ENCODE results near the gene TEAD2. TPM values are rescaled to one million over a fixed set of nuclear protein-coding genes. Genes with fewer than 3 reads are reported as not detected.

Gene TEAD2
- total RNA-seq, 4 donors from 2014 or later = 1.2 to 28.1 (median 7.9) TPM

GRCh38 chr19:49396738-49397505 is 34.7 kb upstream of the TEAD2 start:
- H3K27ac ChIP-seq = no peak overlapping the region
- H3K36me3 ChIP-seq = no peaks in the 10 kb centered on the region
- DNase-seq = no peak
- H3K4me3 ChIP-seq = no peak overlapping the region
- H3K4me1 ChIP-seq = no peaks in the 10 kb centered on the region
- TF ChIP-seq CTCF (IDR thresholded peaks at IDR 0.05) = no peak
- no peak for TF ChIP-seq POLR2A (IDR thresholded peaks at IDR 0.05)
- H3K27me3 ChIP-seq = no peaks in the 10 kb centered on the region
- no peaks in the 10 kb centered on the region for H3K9me3 ChIP-seq

GRCh38 chr19:49395581-49396407 is 33.6 kb upstream of the TEAD2 start:
- Histone ChIP-seq H3K36me3 (no peaks in the 10 kb centered on the region), H3K27me3 (no peaks in the 10 kb centered on the region), H3K27ac (no peak overlapping the region), H3K4me3 (no peak overlapping the region), H3K9me3 (no peaks in the 10 kb centered on the region), H3K4me1 (peaks cover 0 to 3% (median under 1%) of the 10 kb centered on the region in 4 donors)
- TF ChIP-seq POLR2A (IDR thresholded peaks at IDR 0.05) = no peak
- DNase-seq = no peak

GRCh38 chr19:49393881-49394280 is 31.7 kb upstream of the TEAD2 start:
- H3K9me3 ChIP-seq = no peaks in the 10 kb centered on the region
- no peaks in the 10 kb centered on the region for H3K36me3 ChIP-seq
- no peaks in the 10 kb centered on the region for H3K27me3 ChIP-seq
- no peak overlapping the region for H3K27ac ChIP-seq
- DNase-seq = no peak
- no peak for TF ChIP-seq CTCF (IDR thresholded peaks at IDR 0.05)
- no peak overlapping the region for H3K4me3 ChIP-seq
- peaks cover 0 to 6% (median 2%) of the 10 kb centered on the region in 4 donors for H3K4me1 ChIP-seq

- H3K27me3 ChIP-seq = no peaks in the 10 kb centered on the region
- H3K36me3 ChIP-seq = no peaks in the 10 kb centered on the region
- no peak overlapping the region for H3K4me3 ChIP-seq
- DNase-seq = peak; percentile 78 to 93 (median 84)
- H3K27ac ChIP-seq = peak overlapping the region in 2 of 4 donors; percentile 8 to 73
- H3K9me3 ChIP-seq = no peaks in the 10 kb centered on the region
- peak; percentile 58 to 90 (median 85) for TF ChIP-seq CTCF (IDR thresholded peaks at IDR 0.05)
- TF ChIP-seq POLR2A (IDR thresholded peaks at IDR 0.05) = no peak
- H3K4me1 ChIP-seq = peaks cover 0 to 6% (median 2%) of the 10 kb centered on the region in 4 donors
These were observed 29.6 kb upstream of the TEAD2 start for GRCh38 chr19:49391581-49392399.

GRCh38 chr19:49390929-49391359 is 28.7 kb upstream of the TEAD2 start:
- H3K27me3 ChIP-seq = no peaks in the 10 kb centered on the region
- H3K9me3 ChIP-seq = no peaks in the 10 kb centered on the region
- H3K36me3 ChIP-seq = no peaks in the 10 kb centered on the region
- H3K4me1 ChIP-seq = peaks cover 0 to 6% (median 2%) of the 10 kb centered on the region in 4 donors
- TF ChIP-seq POLR2A (IDR thresholded peaks at IDR 0.05) = no peak
- TF ChIP-seq CTCF (IDR thresholded peaks at IDR 0.05) = no peak
- H3K27ac ChIP-seq = peak overlapping the region in 2 of 4 donors; percentile 8 to 73
- H3K4me3 ChIP-seq = no peak overlapping the region
- DNase-seq = peak in 2 of 3 donors; percentile 65 to 78

Data from Peyer's patch (tissue), 4 donors.